Neuronal stem cell (in vitro differentiated cells): ENCODE measurements around the gene PITPNM3.
A peak's percentile ranks its signal among the peaks of the same experiment; 100 is the strongest.
"Not testable (repeated sequence)": the region's sequence is repeated elsewhere in the genome, so short reads cannot be mapped to it uniquely, and the experiment has no call there.

ENCODE experiments used
- DNase-seq: peaks from one replicate; pipeline ENCODE4 v3.0.0-alpha.2; 2013; ENCODE audit warnings: low spot score
- H2AFZ ChIP-seq: one replicate; pipeline ENCODE4 v1.6.1; 2013; ENCODE audit warnings: mild to moderate bottlenecking, low read length, inconsistent platforms
- H2AK5ac ChIP-seq: 2 replicates; pipeline ENCODE4 v1.6.1; 2013; ENCODE audit warnings: low read depth, mild to moderate bottlenecking, inconsistent platforms, low read length, moderate library complexity, mixed read lengths
- H2BK120ac ChIP-seq: 2 replicates; pipeline ENCODE4 v1.6.1; 2013; ENCODE audit warnings: low read depth, mild to moderate bottlenecking, inconsistent platforms, low read length, moderate library complexity, mixed read lengths
- H2BK12ac ChIP-seq: one replicate; pipeline ENCODE4 v1.6.1; 2013; ENCODE audit warnings: low read length, inconsistent platforms
- H2BK15ac ChIP-seq: 2 replicates; pipeline ENCODE4 v1.6.1; 2013; ENCODE audit warnings: mild to moderate bottlenecking, low read length, inconsistent platforms, mixed read lengths
- H2BK5ac ChIP-seq: one replicate; pipeline ENCODE4 v1.6.1; 2013; ENCODE audit warnings: inconsistent platforms, mild to moderate bottlenecking, low read length, moderate library complexity
- H3K14ac ChIP-seq: one replicate; pipeline ENCODE4 v1.6.1; 2013; ENCODE audit warnings: low read length, inconsistent platforms
- H3K18ac ChIP-seq: 2 replicates; pipeline ENCODE4 v1.6.1; 2013; ENCODE audit warnings: low read length, inconsistent platforms
- H3K23ac ChIP-seq: 2 replicates; pipeline ENCODE4 v1.6.1; 2013; ENCODE audit warnings: low read depth, mild to moderate bottlenecking, mixed read lengths, low read length, inconsistent platforms; ENCODE audit not compliant: poor library complexity
- H3K27ac ChIP-seq: replicated peaks from 3 replicates; pipeline ENCODE4 v1.5.1; 2013; ENCODE audit warnings: low read length, inconsistent platforms
- H3K27me3 ChIP-seq, 3 experiments: 2 replicates each; pipeline ENCODE4 v1.6.1; 2013; ENCODE audit warnings: low read length in 3 of 3, mild to moderate bottlenecking in 2 of 3, inconsistent platforms in 1 of 3, low read depth in 1 of 3, mixed read lengths in 1 of 3, moderate library complexity in 1 of 3; ENCODE audit not compliant: control insufficient read depth in 3 of 3, insufficient read depth in 3 of 3
- H3K36me3 ChIP-seq, 2 donors: replicated peaks in 1 of 2; 2 replicates each; pipeline ENCODE4 v1.6.1; 2013; ENCODE audit warnings: low read length in 2 of 2; ENCODE audit not compliant: control insufficient read depth in 2 of 2, insufficient read depth in 2 of 2
- H3K4ac ChIP-seq: 2 replicates; pipeline ENCODE4 v1.6.1; 2013; ENCODE audit warnings: inconsistent platforms, mild to moderate bottlenecking, low read length, moderate library complexity
- H3K4me1 ChIP-seq, 2 donors: 1 replicate in 1 of 2; 2 replicates in 1 of 2; pipeline ENCODE4 v1.6.1; 2013; ENCODE audit warnings: low read length in 2 of 2, low read depth in 1 of 2; ENCODE audit not compliant: control insufficient read depth in 2 of 2, insufficient read depth in 1 of 2
- H3K4me2 ChIP-seq: one replicate; pipeline ENCODE4 v1.6.1; 2013; ENCODE audit warnings: mild to moderate bottlenecking, low read length, inconsistent platforms; ENCODE audit not compliant: insufficient read depth, poor library complexity, severe bottlenecking
- H3K4me3 ChIP-seq, 2 donors: 2 replicates each; pipeline ENCODE4 v1.5.1; 2013; ENCODE audit warnings: low read length in 2 of 2, mild to moderate bottlenecking in 2 of 2, inconsistent platforms in 1 of 2, moderate library complexity in 1 of 2
- H3K79me1 ChIP-seq: one replicate; pipeline ENCODE4 v1.6.1; 2013; ENCODE audit warnings: low read depth, mild to moderate bottlenecking, inconsistent platforms, low read length, moderate library complexity
- H3K9ac ChIP-seq: one replicate; pipeline ENCODE4 v1.6.1; 2013; ENCODE audit warnings: mild to moderate bottlenecking, low read depth, low read length, inconsistent platforms; ENCODE audit not compliant: poor library complexity
- H3K9me3 ChIP-seq, 2 donors: replicated peaks in 1 of 2; 2 replicates each; pipeline versions ENCODE3 to v1.6.1; 2013; ENCODE audit warnings: low read length in 2 of 2, mild to moderate bottlenecking in 2 of 2, inconsistent platforms in 1 of 2, low read depth in 1 of 2, mixed read lengths in 1 of 2, moderate library complexity in 1 of 2; ENCODE audit not compliant: control insufficient read depth in 2 of 2, insufficient read depth in 1 of 2
- H4K8ac ChIP-seq: one replicate; pipeline ENCODE4 v1.6.1; 2013; ENCODE audit warnings: low read depth, mild to moderate bottlenecking, inconsistent platforms, low read length, moderate library complexity
- H4K91ac ChIP-seq: one replicate; pipeline ENCODE4 v1.6.1; 2013; ENCODE audit warnings: low read length, low read depth, mild to moderate bottlenecking, inconsistent platforms; ENCODE audit not compliant: poor library complexity
- WGBS, 2 donors: extraction: QIAGEN DNeasy Blood & Tissue Kit; methylation state at CpG; one replicate each; pipeline ENCODE4 v1.1.7; 2013; ENCODE audit warnings: missing lambda C conversion rate in 2 of 2, mixed read lengths in 1 of 2; ENCODE audit not compliant: insufficient read length in 2 of 2, insufficient replicate concordance in 1 of 2; ENCODE audit errors: extremely low coverage in 2 of 2; 5-methylcytosine and 5-hydroxymethylcytosine counted together

Gene PITPNM3

DNA sequence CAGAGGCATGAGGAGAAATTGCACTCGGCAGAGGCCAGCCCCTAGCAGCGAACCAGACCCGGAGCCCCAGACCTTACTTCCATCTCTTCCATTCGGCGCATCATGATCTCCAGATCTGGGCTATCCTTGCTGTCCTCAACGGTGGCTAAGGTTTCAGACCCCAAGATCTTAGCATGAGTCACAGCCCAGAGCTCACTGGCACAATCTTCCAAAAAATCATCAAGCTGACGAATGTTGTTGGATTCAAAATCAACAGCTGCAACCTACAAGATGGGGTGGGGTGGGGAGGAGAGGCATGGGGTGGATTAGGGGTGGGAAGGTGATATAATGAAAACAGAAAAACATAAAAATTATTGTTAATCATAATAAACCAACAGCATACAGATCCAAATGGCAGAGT, 39.7 kb upstream of the PITPNM3 start:
- Histone ChIP-seq H3K27me3 (no peaks in the 10 kb centered on the region), H3K4me2 (no peak overlapping the region), H3K36me3 (peaks cover 18 to 100% of the 10 kb centered on the region in 2 donors), H3K4ac (no peak overlapping the region), H2BK5ac (no peak overlapping the region), H2AK5ac (no peak overlapping the region), H3K9me3 (no peaks in the 10 kb centered on the region), H3K9ac (no peak overlapping the region), H2BK12ac (no peak overlapping the region), H3K27ac (no peak overlapping the region), H4K91ac (no peak overlapping the region), H2BK120ac (no peak overlapping the region), H4K8ac (no peak overlapping the region), H2AFZ (no peak overlapping the region), H3K18ac (no peak overlapping the region), H3K4me1 (no peaks in the 10 kb centered on the region), H3K14ac (no peak overlapping the region), H3K4me3 (no peak overlapping the region), H3K23ac (no peak overlapping the region), H3K79me1 (no peaks in the 10 kb centered on the region), H2BK15ac (no peak overlapping the region)
- no CpG with 5 or more reads among the region's 7 CpGs for WGBS, 2 donors
- DNase-seq = no peak

DNA sequence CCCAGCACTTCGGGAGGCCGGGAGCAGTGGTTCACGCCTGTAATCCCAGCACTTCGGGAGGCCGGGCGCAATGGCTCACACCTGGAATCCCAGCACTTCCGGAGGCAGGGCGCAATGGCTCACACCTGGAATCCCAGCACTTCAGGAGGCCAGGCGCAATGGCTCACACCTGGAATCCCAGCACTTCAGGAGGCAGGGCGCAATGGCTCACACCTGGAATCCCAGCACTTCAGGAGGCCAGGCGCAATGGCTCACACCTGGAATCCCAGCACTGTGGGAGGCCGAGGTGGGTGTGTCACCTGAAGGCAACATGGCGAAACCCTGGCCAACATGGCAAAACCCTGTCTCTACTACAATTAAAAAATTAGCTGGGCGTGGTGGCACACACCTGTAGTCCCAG, 37.0 kb upstream of the PITPNM3 start:
- not testable (repeated sequence) for H3K9ac ChIP-seq, H2BK15ac ChIP-seq, H3K9me3 ChIP-seq, H3K14ac ChIP-seq, DNase-seq, H3K4me3 ChIP-seq, H2BK5ac ChIP-seq, H3K23ac ChIP-seq, H3K27ac ChIP-seq, H2AFZ ChIP-seq, H2AK5ac ChIP-seq, H3K4ac ChIP-seq, H3K27me3 ChIP-seq, H3K18ac ChIP-seq, H3K79me1 ChIP-seq, H3K4me2 ChIP-seq, H2BK12ac ChIP-seq, H2BK120ac ChIP-seq, H4K91ac ChIP-seq, H3K4me1 ChIP-seq
- Histone ChIP-seq H3K36me3 (peaks cover 34 to 100% of the 10 kb centered on the region in 2 donors), H4K8ac (peak overlapping the region; percentile 23)
- no CpG with 5 or more reads among the region's 14 CpGs for WGBS, 2 donors

DNA sequence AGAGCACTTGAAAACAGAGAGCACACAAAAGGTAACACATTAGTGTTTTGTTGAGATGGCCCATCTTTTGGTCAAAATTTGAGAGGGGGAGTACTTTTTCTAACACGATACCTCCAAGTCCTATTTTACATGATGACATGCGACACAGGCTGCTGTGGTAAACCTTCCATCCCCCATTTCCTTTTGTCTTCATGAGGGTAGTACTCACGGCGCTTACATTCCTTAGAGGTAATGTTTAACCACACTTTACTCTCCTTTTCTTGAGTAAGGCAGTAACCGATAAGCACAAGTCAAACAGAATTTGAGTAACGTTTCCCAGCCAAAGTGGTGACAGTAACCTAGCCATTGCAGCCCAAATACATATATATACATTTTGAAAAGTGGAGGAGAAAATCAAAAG, 35.8 kb upstream of the PITPNM3 start:
- no peak overlapping the region for H3K23ac ChIP-seq
- H3K9me3 ChIP-seq = no peaks in the 10 kb centered on the region
- DNase-seq = no peak
- no peaks in the 10 kb centered on the region for H3K79me1 ChIP-seq
- no peak overlapping the region for H2BK120ac ChIP-seq
- no peak overlapping the region for H2BK15ac ChIP-seq
- H3K27me3 ChIP-seq = no peaks in the 10 kb centered on the region
- no peak overlapping the region for H3K4me2 ChIP-seq
- peaks cover 38 to 100% of the 10 kb centered on the region in 2 donors for H3K36me3 ChIP-seq
- no peak overlapping the region for H2AFZ ChIP-seq
- H3K9ac ChIP-seq = no peak overlapping the region
- no peak overlapping the region for H4K8ac ChIP-seq
- no peak overlapping the region for H2AK5ac ChIP-seq
- no peaks in the 10 kb centered on the region for H3K4me1 ChIP-seq
- no peak overlapping the region for H2BK5ac ChIP-seq
- no CpG with 5 or more reads among the region's 6 CpGs for WGBS, 2 donors
- no peak overlapping the region for H3K4me3 ChIP-seq
- H2BK12ac ChIP-seq = no peak overlapping the region
- H3K14ac ChIP-seq = no peak overlapping the region
- no peak overlapping the region for H3K27ac ChIP-seq
- no peak overlapping the region for H3K4ac ChIP-seq
- no peak overlapping the region for H4K91ac ChIP-seq
- no peak overlapping the region for H3K18ac ChIP-seq

DNA sequence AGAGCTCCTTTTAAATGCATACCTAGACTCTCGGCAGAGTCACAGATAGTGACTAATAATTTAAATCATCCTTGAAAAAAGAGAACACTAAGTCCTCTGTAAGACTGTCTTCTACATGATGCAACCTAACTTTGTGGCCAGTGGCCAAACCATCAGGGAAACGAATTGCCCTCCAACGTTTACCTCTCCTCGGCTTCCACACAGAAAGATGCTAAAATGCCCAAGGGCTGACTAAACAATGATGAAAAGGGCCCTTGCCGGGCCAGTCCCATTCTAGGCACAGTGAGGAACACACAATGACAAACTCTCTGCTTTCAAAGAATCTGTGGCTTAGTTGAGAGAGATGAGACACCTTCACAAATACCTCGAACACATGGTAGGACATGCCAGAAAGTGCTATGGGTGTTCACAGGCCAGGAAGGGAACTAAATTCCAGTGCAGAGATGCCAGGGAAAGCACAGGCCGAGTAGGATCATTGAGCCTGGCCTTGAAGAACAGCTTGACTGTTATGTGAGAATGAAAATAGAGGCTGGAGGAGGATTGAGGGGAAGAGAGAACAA, 35.3 kb upstream of the PITPNM3 start:
- no peak overlapping the region for H3K4ac ChIP-seq
- WGBS, 2 donors = no CpG with 5 or more reads among the region's 7 CpGs
- no peak overlapping the region for H2BK15ac ChIP-seq
- no peak overlapping the region for H4K91ac ChIP-seq
- no peak for DNase-seq
- H3K14ac ChIP-seq = no peak overlapping the region
- H2AFZ ChIP-seq = no peak overlapping the region
- no peak overlapping the region for H3K18ac ChIP-seq
- no peak overlapping the region for H3K4me3 ChIP-seq
- no peak overlapping the region for H3K9ac ChIP-seq
- H2BK12ac ChIP-seq = no peak overlapping the region
- H3K9me3 ChIP-seq = peaks cover 0 to 1% of the 10 kb centered on the region in 2 donors
- H3K4me2 ChIP-seq = no peak overlapping the region
- H2BK120ac ChIP-seq = no peak overlapping the region
- no peak overlapping the region for H2AK5ac ChIP-seq
- no peaks in the 10 kb centered on the region for H3K4me1 ChIP-seq
- H3K23ac ChIP-seq = no peak overlapping the region
- no peak overlapping the region for H4K8ac ChIP-seq
- H2BK5ac ChIP-seq = no peak overlapping the region
- no peaks in the 10 kb centered on the region for H3K79me1 ChIP-seq
- H3K27me3 ChIP-seq = no peaks in the 10 kb centered on the region
- H3K27ac ChIP-seq = no peak overlapping the region
- H3K36me3 ChIP-seq = peaks cover 38 to 100% of the 10 kb centered on the region in 2 donors
